K562 (cell line): ENCODE measurements around the gene CLIC5. TPM values are rescaled to one million over a fixed set of nuclear protein-coding genes. Genes with fewer than 3 reads are reported as not detected.
A peak's percentile ranks its signal among the peaks of the same experiment; 100 is the strongest.

Source experiments
- AFF4 ChIP-seq: sonication (generic); formaldehyde crosslinking; IDR thresholded peaks from 2 replicates; pipeline ENCODE4 v1.8.0; 2023; ENCODE audit warnings: mild to moderate bottlenecking, missing genetic modification reagents
- CCNT2 ChIP-seq: IDR thresholded peaks from 2 replicates; pipeline ENCODE4 v1.6.1; 2011; ENCODE audit warnings: borderline replicate concordance, low read depth, mild to moderate bottlenecking, moderate library complexity, mixed read lengths, low read length; ENCODE audit not compliant: insufficient read length; ENCODE audit errors: extremely low read depth
- CLOCK ChIP-seq: fragments of 250-450 bp; sonication (Bioruptor Pico); IDR thresholded peaks from 2 replicates; pipeline ENCODE4 v1.4.0; 2020; ENCODE audit warnings: mild to moderate bottlenecking, moderate library complexity, borderline replicate concordance
- CTCF ChIP-seq, 3 experiments: IDR thresholded peaks in 2 of 3; conservative IDR thresholded peaks in 1 of 3; 2 replicates each; pipeline ENCODE4 v1.5.1; 2011 to 2012; ENCODE audit warnings: low read length in 3 of 3, mild to moderate bottlenecking in 3 of 3, control low read depth in 2 of 3, improper control_type of control experiment in 1 of 3, inconsistent platforms in 1 of 3, low read depth in 1 of 3, mixed read lengths in 1 of 3, moderate library complexity in 1 of 3; ENCODE audit not compliant: insufficient read depth in 2 of 3
- EP400 ChIP-seq: fragments of 450-650 bp; IDR thresholded peaks from 2 replicates; pipeline ENCODE4 v1.6.1; 2017; ENCODE audit warnings: antibody characterized with exemption, mild to moderate bottlenecking, moderate library complexity
- FOXA1 ChIP-seq: fragments of 450-650 bp; IDR thresholded peaks from 2 replicates; pipeline ENCODE4 v1.6.1; 2016; ENCODE audit warnings: mild to moderate bottlenecking, borderline replicate concordance
- KLF16 ChIP-seq: IDR thresholded peaks from 2 replicates; pipeline ENCODE4 v1.6.1; 2016; ENCODE audit warnings: antibody characterized with exemption
- SMARCB1 ChIP-seq: IDR thresholded peaks from 2 replicates; pipeline ENCODE4 v1.6.1; 2011; ENCODE audit warnings: improper control_type of control experiment, low read depth; ENCODE audit not compliant: insufficient read length
- SMC3 ChIP-seq: conservative IDR thresholded peaks from 2 replicates; pipeline ENCODE4 v1.6.1; 2011; ENCODE audit warnings: low read depth, low read length, improper control_type of control experiment; ENCODE audit not compliant: insufficient read depth
- SOX6 ChIP-seq: fragments of 450-650 bp; IDR thresholded peaks from 2 replicates; pipeline ENCODE4 v1.6.1; 2014; ENCODE audit warnings: mild to moderate bottlenecking
- TFAM ChIP-seq: fragments of 250-450 bp; sonication (Bioruptor Pico); conservative IDR thresholded peaks from 2 replicates; pipeline ENCODE4 v1.5.0; 2021; ENCODE audit warnings: mild to moderate bottlenecking, moderate library complexity
- U2AF2 ChIP-seq: fragments of 200-400 bp; formaldehyde crosslinking; optimal IDR thresholded peaks from 2 replicates; pipeline ENCODE3; 2017; ENCODE audit warnings: low read depth, mild to moderate bottlenecking, low read length
- ZC3H11A ChIP-seq: IDR thresholded peaks from 2 replicates; pipeline ENCODE4 v1.6.1; 2012; ENCODE audit warnings: low read depth, low read length, improper control_type of control experiment
- ZMIZ1 ChIP-seq, 2 experiments: fragments of 150-350 bp in 1 of 2; IDR thresholded peaks; 2 replicates each; pipeline ENCODE4 v1.6.1; 2012 to 2016; ENCODE audit warnings: low read depth in 2 of 2, low read length in 2 of 2, mild to moderate bottlenecking in 1 of 2, moderate library complexity in 1 of 2
- ZNF41 ChIP-seq: fragments of 250-450 bp; sonication (Bioruptor Pico); conservative IDR thresholded peaks from 2 replicates; pipeline ENCODE4 v1.4.0; 2020; ENCODE audit warnings: mild to moderate bottlenecking
- ZZZ3 ChIP-seq: fragments of 450-650 bp; IDR thresholded peaks from 2 replicates; pipeline ENCODE4 v1.6.1; 2016; ENCODE audit warnings: antibody characterized with exemption, mild to moderate bottlenecking, moderate library complexity
- polyA plus RNA-seq, 8 experiments: library from polyadenylated mRNA; depleted of rRNA in 4 of 8; stranded (reverse) in 5 of 8; unstranded in 3 of 8; fragments of >200 nt; fragmentation: Nextera tagmentation in 2 of 8; fragmentation: Illumina TruSeq in 1 of 8; extraction: Ambion mirVana in 2 of 8; extraction: Trizol in 1 of 8; gene quantifications; 2 replicates each; pipeline versions ENCODE4 v1.2.1 to v1.2.3, GENCODE V29; 2011 to 2014; ENCODE audit warnings: inconsistent platforms in 1 of 8, missing spikeins in 1 of 8
- total RNA-seq, 7 experiments: library from RNA; depleted of rRNA in 6 of 7; stranded (reverse); fragments of >200 nt in 6 of 7; fragmentation: Illumina TruSeq in 2 of 7; extraction: Trizol in 2 of 7; gene quantifications; 2 replicates each; pipeline versions ENCODE4 v1.2.1 to v1.2.3, GENCODE V29; 2011 to 2021; ENCODE audit warnings: low replicate concordance in 1 of 7

Gene CLIC5
- total and polyA plus RNA-seq, 9 of the 15 experiments (the other 6 are each of a cell fraction or from before 2014, with no cell fraction given): 0.31 TPM; not detected in 8

- no peak for TF ChIP-seq ZNF41 (CRISPR knock-in tag)
- no peak for TF ChIP-seq EP400
- TF ChIP-seq ZMIZ1 (IDR thresholded peaks at IDR 0.05; ENCODE audit: low read depth in 2 of 2, low read length in 2 of 2): no peak
- TF ChIP-seq FOXA1: no peak
- no peak for TF ChIP-seq CCNT2
- TF ChIP-seq U2AF2: no peak
- no peak for TF ChIP-seq AFF4 (CRISPR knock-in tag)
- no peak for TF ChIP-seq TFAM (CRISPR knock-in tag)
- no peak for TF ChIP-seq SMARCB1
- no peak for TF ChIP-seq ZC3H11A
- TF ChIP-seq ZZZ3: no peak
- no peak for TF ChIP-seq SOX6
- TF ChIP-seq KLF16: peak; percentile 60; the same call in 1 of the 2 replicates
- TF ChIP-seq CTCF (IDR thresholded peaks at IDR 0.05 in 2 of 3, conservative IDR thresholded peaks at IDR 0.05 in 1 of 3; ENCODE audit: insufficient read depth in 2 of 3, low read depth in 1 of 3, low read length in 3 of 3): peak; percentile 83 to 97 (median 94)
- TF ChIP-seq SMC3: peak; percentile 85
- no peak for TF ChIP-seq CLOCK
Observed at GRCh38 chr6:45930420-45931040, 85.1 kb downstream of the CLIC5 start (continued).
